CD4-positive, alpha-beta memory T cell (primary cell): ENCODE results near the gene RAB3IL1. TPM values are rescaled to one million over a fixed set of nuclear protein-coding genes. Genes with fewer than 3 reads are reported as not detected.

ENCODE experiments used
- CTCF ChIA-PET: fragments of 350-600 bp; sonication (Branson Sonifier 250); formaldehyde crosslinking; loops from one replicate; lab custom pipeline; 2021; ENCODE audit warnings: inconsistent platforms; ENCODE audit not compliant: partially characterized antibody; lab: Charles Lee
- POLR2A ChIA-PET: fragments of 350-600 bp; sonication (Branson Sonifier 250); formaldehyde crosslinking; loops from one replicate; lab custom pipeline; 2021; ENCODE audit not compliant: partially characterized antibody; lab: Charles Lee
- DNase-seq, 5 donors: peaks; one replicate each; pipeline versions ENCODE4 v3.0.0 to v3.0.0-alpha.2; 2020 to 2022; ENCODE audit warnings: mixed read lengths in 1 of 5
- H3K27ac ChIP-seq: one replicate; pipeline ENCODE4 v1.7.0; 2013; ENCODE audit warnings: low read depth, low read length
- H3K27me3 ChIP-seq: 2 replicates; pipeline ENCODE4 v1.7.0; 2013; ENCODE audit warnings: mild to moderate bottlenecking, low read length, moderate library complexity; ENCODE audit not compliant: insufficient read depth
- H3K36me3 ChIP-seq: 2 replicates; pipeline ENCODE4 v1.7.0; 2013; ENCODE audit warnings: mild to moderate bottlenecking, low read length, moderate library complexity; ENCODE audit not compliant: insufficient read depth
- H3K4me1 ChIP-seq: 2 replicates; pipeline ENCODE4 v1.7.0; 2013; ENCODE audit warnings: mild to moderate bottlenecking, low read length, moderate library complexity; ENCODE audit not compliant: insufficient read depth
- H3K4me3 ChIP-seq, 2 donors: one replicate each; pipeline ENCODE4 v1.7.0; 2013; ENCODE audit warnings: low read length in 2 of 2, mild to moderate bottlenecking in 1 of 2
- H3K9me3 ChIP-seq, 2 donors: one replicate each; pipeline ENCODE4 v1.7.0; 2013; ENCODE audit warnings: low read length in 2 of 2, control low read depth in 1 of 2; ENCODE audit not compliant: control insufficient read depth in 1 of 2
- H3K27ac Mint-ChIP-seq, 7 donors: one replicate each; pipeline ENCODE4 v1.8.0; 2020 to 2021; ENCODE audit warnings: mixed read lengths in 7 of 7, mild to moderate bottlenecking in 6 of 7, inconsistent platforms in 3 of 7, moderate library complexity in 3 of 7
- H3K27me3 Mint-ChIP-seq, 2 donors: one replicate each; pipeline ENCODE4 v1.8.0; 2020 to 2021; ENCODE audit warnings: mixed read lengths in 2 of 2
- H3K36me3 Mint-ChIP-seq, 2 donors: one replicate each; pipeline ENCODE4 v1.8.0; 2020 to 2021; ENCODE audit warnings: mixed read lengths in 2 of 2, inconsistent platforms in 1 of 2, mild to moderate bottlenecking in 1 of 2
- H3K4me1 Mint-ChIP-seq, 4 donors: one replicate each; pipeline ENCODE4 v1.8.0; 2020 to 2021; ENCODE audit warnings: mixed read lengths in 4 of 4, mild to moderate bottlenecking in 1 of 4
- H3K4me3 Mint-ChIP-seq, 8 donors: one replicate each; pipeline ENCODE4 v1.8.0; 2020 to 2021; ENCODE audit warnings: mixed read lengths in 8 of 8, mild to moderate bottlenecking in 7 of 8, moderate library complexity in 6 of 8, inconsistent platforms in 3 of 8
- H3K9me3 Mint-ChIP-seq, 8 donors: one replicate each; pipeline ENCODE4 v1.8.0; 2020 to 2021; ENCODE audit warnings: mixed read lengths in 8 of 8, mild to moderate bottlenecking in 5 of 8, inconsistent platforms in 3 of 8, moderate library complexity in 1 of 8
- intact Hi-C: fragments of 100-400 bp; cut with micrococcal nuclease; formaldehyde crosslinking; loops from one replicate; pipeline ENCODE4 v1.15.1; 2023
- polyA plus RNA-seq, 2 donors: library from polyadenylated mRNA; unstranded; fragments of 300-500 nt; fragmentation: Illumina TruSeq; gene quantifications; one replicate each; pipeline ENCODE4 v1.2.3, GENCODE V29; 2021
- total RNA-seq, 2 experiments: library from RNA; stranded (reverse); gene quantifications; one replicate each; pipeline ENCODE4 v1.2.3, GENCODE V29; 2021

Gene RAB3IL1
- total and polyA plus RNA-seq, 4 experiments from 2014 or later = 0.44 to 0.53 TPM; not detected in 2

DNA sequence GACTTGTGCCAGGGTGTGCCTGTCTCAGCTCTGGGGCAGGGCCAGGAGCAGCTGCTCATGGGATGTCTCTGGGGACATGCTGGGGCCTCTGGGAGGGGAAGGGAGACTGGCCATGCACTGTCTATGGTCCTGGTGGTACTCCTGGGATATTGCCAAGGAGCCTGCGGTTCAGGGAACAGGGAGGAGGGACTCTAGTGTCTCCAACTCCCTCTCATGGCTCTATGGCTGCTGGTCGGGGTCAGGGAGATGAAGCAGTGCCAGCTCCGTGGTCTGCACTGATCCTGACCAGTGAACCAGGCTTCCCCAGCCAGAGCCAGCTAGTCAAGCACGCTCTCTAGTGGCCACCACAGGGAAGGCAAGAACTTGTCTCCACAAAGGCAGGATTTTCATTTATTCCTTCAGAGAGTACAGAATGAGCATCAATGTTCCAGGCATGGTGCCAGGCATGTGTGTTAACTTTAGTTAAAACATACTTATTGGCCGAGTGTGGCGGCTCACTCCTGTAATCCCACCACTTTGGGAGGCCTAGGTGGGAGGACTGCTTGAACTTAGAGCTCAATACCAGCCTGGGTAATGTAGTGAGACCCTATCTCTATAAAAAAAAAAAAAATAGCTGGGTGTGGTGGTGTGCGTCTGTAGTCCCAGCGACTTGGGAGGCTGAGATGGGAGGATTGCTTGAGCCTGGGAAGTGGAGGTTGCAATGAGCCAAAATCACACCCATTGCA, 30.3 kb upstream of the RAB3IL1 start:
- POLR2A ChIA-PET = interaction anchor here (0.7 to 1.7 kb wide), 8 partner anchors 9 to 155 kb away, joined by 3 to 14 read pairs (median 4); partner anchors contain the start of genes FEN1, FTH1 and TMEM258

DNA sequence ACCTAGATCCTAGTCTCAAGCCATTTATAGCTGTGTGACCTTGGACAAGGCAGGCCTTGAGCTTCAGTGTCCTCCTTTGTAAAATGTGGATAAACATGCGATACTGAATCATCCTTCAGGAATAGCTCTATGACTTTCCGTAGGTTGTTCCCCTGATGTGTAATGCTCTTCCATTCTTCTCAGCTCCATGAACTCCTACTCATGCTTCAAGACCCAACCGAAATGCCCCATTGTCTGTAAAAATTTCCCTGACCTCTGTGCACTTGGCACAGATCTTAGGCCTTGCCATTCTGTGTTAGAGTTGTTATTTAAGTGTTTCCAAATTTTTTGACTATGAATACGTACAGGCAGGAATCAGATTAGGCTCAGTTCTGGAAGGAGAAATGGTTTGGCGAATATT, 29.5 kb upstream of the RAB3IL1 start:
- no peaks in the 10 kb centered on the region for H3K27me3 ChIP-seq
- no peaks in the 10 kb centered on the region for H3K4me1 ChIP-seq
- H3K4me3 Mint-ChIP-seq = no peak overlapping the region
- H3K27ac Mint-ChIP-seq = peak overlapping the region in 1 of 7 donors; percentile 69
- POLR2A ChIA-PET = interaction anchor here (0.7 to 1.7 kb wide), 4 partner anchors 8 to 154 kb away, joined by 3 to 14 read pairs (median 4); partner anchors contain the start of genes FEN1, FTH1 and TMEM258
- intact Hi-C loops = loop anchor here (1.0 kb wide), 3 partner anchors 48 to 150 kb away; no protein-coding TSS in a partner anchor
- H3K27ac ChIP-seq = no peak overlapping the region
- CTCF ChIA-PET = interaction anchor here (0.8 to 8.4 kb wide), 32 partner anchors 9 to 610 kb away, joined by 3 to 132 read pairs (median 5); partner anchors contain the start of genes FEN1 and TMEM258
- H3K36me3 ChIP-seq = no peaks in the 10 kb centered on the region
- H3K4me1 Mint-ChIP-seq = no peaks in the 10 kb centered on the region
- no peak overlapping the region for H3K4me3 ChIP-seq
- no peak for DNase-seq
- H3K9me3 Mint-ChIP-seq = no peaks in the 10 kb centered on the region
- no peaks in the 10 kb centered on the region for H3K9me3 ChIP-seq
- peaks cover 0 to 3% of the 10 kb centered on the region in 2 donors for H3K27me3 Mint-ChIP-seq
- no peaks in the 10 kb centered on the region for H3K36me3 Mint-ChIP-seq

More for the DNA sequence above, 30.3 kb upstream of the RAB3IL1 start:
- H3K9me3 Mint-ChIP-seq = no peaks in the 10 kb centered on the region
- CTCF ChIA-PET = interaction anchor here (0.8 to 8.4 kb wide), 41 partner anchors 9 to 609 kb away, joined by 3 to 132 read pairs (median 4); partner anchors contain the start of genes FEN1, FTH1 and TMEM258
- Histone ChIP-seq H3K4me3 (no peak overlapping the region), H3K27me3 (no peaks in the 10 kb centered on the region), H3K27ac (no peak overlapping the region), H3K9me3 (no peaks in the 10 kb centered on the region), H3K36me3 (no peaks in the 10 kb centered on the region), H3K4me1 (no peaks in the 10 kb centered on the region)
- intact Hi-C loops = loop anchor here (1.0 kb wide), 3 partner anchors 48 to 150 kb away; no protein-coding TSS in a partner anchor
- H3K27ac Mint-ChIP-seq = peak overlapping the region in 2 of 7 donors; percentile 41 to 82
- H3K4me1 Mint-ChIP-seq = no peaks in the 10 kb centered on the region
- peaks cover 0 to 3% of the 10 kb centered on the region in 2 donors for H3K27me3 Mint-ChIP-seq
- no peaks in the 10 kb centered on the region for H3K36me3 Mint-ChIP-seq
- H3K4me3 Mint-ChIP-seq = no peak overlapping the region
- DNase-seq = peak; percentile 55 to 64 (median 59)

DNA sequence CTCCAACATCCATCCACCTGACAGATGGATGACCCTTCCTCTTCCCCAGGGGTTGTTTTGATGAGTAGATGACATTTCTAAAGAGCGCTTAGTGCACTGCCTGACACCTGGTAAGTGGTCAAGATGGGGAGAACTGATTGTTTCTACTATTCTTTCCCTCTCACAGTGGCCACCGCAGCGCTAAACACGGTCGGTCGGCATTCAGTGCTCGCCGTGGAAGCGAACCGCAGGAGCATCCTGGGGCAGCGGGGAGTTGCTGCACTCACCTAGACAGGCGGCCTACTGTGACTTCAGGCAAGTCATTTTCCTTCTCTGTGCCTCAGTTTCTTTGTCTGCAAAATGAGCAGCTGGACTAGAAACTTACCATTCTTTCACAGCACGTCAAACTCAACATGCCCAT, 27.8 kb upstream of the RAB3IL1 start:
- H3K4me1 ChIP-seq = no peaks in the 10 kb centered on the region
- ChIA-PET CTCF (interaction anchor here (3.5 to 8.4 kb wide), 4 partner anchors 45 to 162 kb away, joined by 25 to 132 read pairs (median 80); no protein-coding TSS in a partner anchor), POLR2A (no interaction called here)
- intact Hi-C loops = no loop called here
- no peaks in the 10 kb centered on the region for H3K9me3 Mint-ChIP-seq
- H3K27ac Mint-ChIP-seq = no peak overlapping the region
- no peaks in the 10 kb centered on the region for H3K27me3 ChIP-seq
- peaks cover 0 to 2% of the 10 kb centered on the region in 2 donors for H3K27me3 Mint-ChIP-seq
- no peak overlapping the region for H3K27ac ChIP-seq
- H3K36me3 ChIP-seq = no peaks in the 10 kb centered on the region
- DNase-seq = no peak
- H3K4me3 ChIP-seq = no peak overlapping the region
- H3K4me3 Mint-ChIP-seq = no peak overlapping the region
- no peaks in the 10 kb centered on the region for H3K36me3 Mint-ChIP-seq
- H3K4me1 Mint-ChIP-seq = no peaks in the 10 kb centered on the region
- no peaks in the 10 kb centered on the region for H3K9me3 ChIP-seq

DNA sequence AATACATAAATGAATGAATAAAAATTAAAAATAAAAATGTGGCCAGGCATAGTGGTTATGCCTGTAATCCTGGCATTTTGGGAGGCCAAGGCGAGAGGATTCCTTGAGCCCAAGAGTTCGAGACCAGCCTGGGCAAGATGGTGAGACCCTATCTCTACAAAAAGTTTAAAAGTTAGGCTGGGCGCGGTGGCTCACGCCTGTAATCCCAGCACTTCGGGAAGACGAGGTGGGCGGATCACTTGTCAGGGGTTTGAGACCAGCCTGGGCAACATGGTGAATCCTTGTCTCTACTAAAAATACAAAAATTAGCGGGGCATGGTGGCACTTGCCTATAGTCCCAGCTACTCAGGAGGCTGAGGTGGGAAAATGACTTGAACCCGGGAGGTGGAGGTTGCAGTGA, 23.1 kb upstream of the RAB3IL1 start:
- H3K27ac Mint-ChIP-seq = no peak overlapping the region
- no peaks in the 10 kb centered on the region for H3K4me1 Mint-ChIP-seq
- ChIA-PET CTCF (no interaction called here), POLR2A (no interaction called here)
- peaks cover 0 to 4% of the 10 kb centered on the region in 2 donors for H3K9me3 ChIP-seq
- no peaks in the 10 kb centered on the region for H3K27me3 ChIP-seq
- no peak overlapping the region for H3K4me3 ChIP-seq
- H3K27ac ChIP-seq = no peak overlapping the region
- no peaks in the 10 kb centered on the region for H3K4me1 ChIP-seq
- H3K36me3 ChIP-seq = no peaks in the 10 kb centered on the region
- H3K27me3 Mint-ChIP-seq = peaks cover 4 to 7% of the 10 kb centered on the region in 2 donors
- intact Hi-C loops = no loop called here
- H3K9me3 Mint-ChIP-seq = peaks cover 0 to 21% (median 13%) of the 10 kb centered on the region in 8 donors
- peaks cover 0 to 4% of the 10 kb centered on the region in 2 donors for H3K36me3 Mint-ChIP-seq
- H3K4me3 Mint-ChIP-seq = no peak overlapping the region
- no peak for DNase-seq

DNA sequence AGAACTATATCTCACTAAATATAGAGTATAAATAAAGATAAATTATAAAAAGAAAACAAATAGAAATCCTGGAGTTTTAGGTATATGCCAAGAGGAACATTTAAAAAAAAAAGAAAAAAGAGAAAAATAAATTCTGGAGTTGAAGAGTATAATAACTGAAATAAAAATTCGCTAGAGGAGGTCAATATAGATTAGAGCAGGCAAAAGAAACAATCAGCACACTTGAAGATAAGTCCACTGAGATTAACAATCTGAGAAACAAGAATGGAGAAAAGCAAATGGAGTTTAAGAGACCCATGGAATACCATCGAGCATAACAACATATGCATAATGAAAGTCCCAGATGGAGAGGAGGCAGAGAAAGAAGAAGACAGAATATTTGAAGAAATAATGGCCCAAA, 18.5 kb upstream of the RAB3IL1 start:
- ChIA-PET POLR2A (no interaction called here), CTCF (interaction anchor here (1.4 kb wide), 1 partner anchor 146 kb away, joined by 6 read pairs; no protein-coding TSS in a partner anchor)
- DNase-seq = no peak
- peaks cover 0 to 4% of the 10 kb centered on the region in 2 donors for H3K9me3 ChIP-seq
- Mint-ChIP-seq H3K4me3 (no peak overlapping the region), H3K9me3 (peaks cover 0 to 33% (median 18%) of the 10 kb centered on the region in 8 donors), H3K27ac (no peak overlapping the region), H3K27me3 (peaks cover 19 to 22% of the 10 kb centered on the region in 2 donors), H3K4me1 (no peaks in the 10 kb centered on the region), H3K36me3 (peaks cover 0 to 9% of the 10 kb centered on the region in 2 donors)
- H3K36me3 ChIP-seq = no peaks in the 10 kb centered on the region
- no peaks in the 10 kb centered on the region for H3K27me3 ChIP-seq
- no peak overlapping the region for H3K27ac ChIP-seq
- intact Hi-C loops = no loop called here
- H3K4me1 ChIP-seq = no peaks in the 10 kb centered on the region
- no peak overlapping the region for H3K4me3 ChIP-seq

DNA sequence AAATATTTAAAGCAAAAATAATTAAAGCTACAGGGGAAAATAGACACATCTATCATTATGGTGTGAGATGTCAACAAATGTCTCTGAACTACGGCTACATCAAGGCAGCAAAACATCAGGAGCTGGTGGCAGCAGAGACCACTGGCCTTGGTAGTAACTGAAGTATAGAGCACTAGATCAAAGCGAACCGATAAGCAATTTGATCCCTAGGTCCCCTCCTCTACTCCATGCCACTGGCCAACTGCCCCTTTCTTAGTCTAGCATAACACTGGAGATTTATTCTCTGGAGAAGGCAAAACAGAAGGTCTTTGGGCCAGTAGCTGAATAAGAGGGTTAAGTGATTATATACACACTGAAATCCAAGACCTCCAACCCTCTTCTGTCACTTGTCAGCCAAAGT, 13.6 kb upstream of the RAB3IL1 start:
- H3K4me1 Mint-ChIP-seq = no peaks in the 10 kb centered on the region
- H3K27ac Mint-ChIP-seq = no peak overlapping the region
- intact Hi-C loops = no loop called here
- no peak overlapping the region for H3K4me3 Mint-ChIP-seq
- H3K4me1 ChIP-seq = no peaks in the 10 kb centered on the region
- no peak for DNase-seq
- H3K27ac ChIP-seq = no peak overlapping the region
- H3K9me3 Mint-ChIP-seq = peaks cover 0 to 16% (median 7%) of the 10 kb centered on the region in 8 donors
- no peaks in the 10 kb centered on the region for H3K27me3 ChIP-seq
- H3K36me3 Mint-ChIP-seq = peaks cover 0 to 7% of the 10 kb centered on the region in 2 donors
- H3K27me3 Mint-ChIP-seq = peaks cover 15 to 21% of the 10 kb centered on the region in 2 donors
- no peak overlapping the region for H3K4me3 ChIP-seq
- no peaks in the 10 kb centered on the region for H3K36me3 ChIP-seq
- CTCF ChIA-PET = interaction anchor here (0.9 kb wide), 1 partner anchor 16 kb away, joined by 3 read pairs; no protein-coding TSS in a partner anchor
- POLR2A ChIA-PET = no interaction called here
- H3K9me3 ChIP-seq = no peaks in the 10 kb centered on the region

DNA sequence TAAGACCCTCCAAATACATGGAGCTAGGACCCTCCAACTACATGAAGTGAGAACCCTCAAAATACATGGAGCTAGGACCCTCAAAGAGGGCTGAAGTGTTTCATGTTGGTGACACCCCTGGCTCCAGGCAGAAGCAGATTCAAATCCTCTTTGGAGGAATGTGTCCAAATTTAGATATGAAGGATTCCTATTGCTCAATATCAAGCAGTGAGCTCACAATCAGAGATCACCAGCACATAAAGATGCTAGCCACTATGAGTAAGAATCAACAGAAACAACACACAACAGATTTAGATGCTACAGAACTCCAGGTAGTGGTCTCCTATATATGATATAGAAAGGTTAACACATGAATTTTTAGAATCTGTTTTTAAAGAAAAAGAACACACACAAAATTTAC, 11.2 kb upstream of the RAB3IL1 start:
- H3K9me3 ChIP-seq = no peaks in the 10 kb centered on the region
- no peaks in the 10 kb centered on the region for H3K4me1 ChIP-seq
- peaks cover 0 to 7% (median 4%) of the 10 kb centered on the region in 8 donors for H3K9me3 Mint-ChIP-seq
- DNase-seq = no peak
- H3K27me3 Mint-ChIP-seq = peaks cover 9 to 16% of the 10 kb centered on the region in 2 donors
- no peak overlapping the region for H3K4me3 ChIP-seq
- H3K27me3 ChIP-seq = no peaks in the 10 kb centered on the region
- CTCF ChIA-PET = interaction anchor here (1.3 to 2.7 kb wide), 3 partner anchors 9 to 153 kb away, joined by 3 to 16 read pairs (median 9); no protein-coding TSS in a partner anchor
- intact Hi-C loops = no loop called here
- H3K27ac Mint-ChIP-seq = peak overlapping the region in 1 of 7 donors; percentile 10
- peaks cover 0 to 5% of the 10 kb centered on the region in 2 donors for H3K36me3 Mint-ChIP-seq
- no peaks in the 10 kb centered on the region for H3K36me3 ChIP-seq
- no peaks in the 10 kb centered on the region for H3K4me1 Mint-ChIP-seq
- POLR2A ChIA-PET = no interaction called here
- no peak overlapping the region for H3K27ac ChIP-seq
- no peak overlapping the region for H3K4me3 Mint-ChIP-seq
